ENCODE measurements around the gene ATOH8.

- no peak for TF ChIP-seq FOS (IDR thresholded peaks at IDR 0.05; ENCODE audit: borderline replicate concordance, extremely low read depth, insufficient read length)
- TF ChIP-seq ATF3 (IDR thresholded peaks at IDR 0.05; ENCODE audit: borderline replicate concordance, extremely low read depth, low read depth, low read length): no peak
- TF ChIP-seq, protein P1, sequence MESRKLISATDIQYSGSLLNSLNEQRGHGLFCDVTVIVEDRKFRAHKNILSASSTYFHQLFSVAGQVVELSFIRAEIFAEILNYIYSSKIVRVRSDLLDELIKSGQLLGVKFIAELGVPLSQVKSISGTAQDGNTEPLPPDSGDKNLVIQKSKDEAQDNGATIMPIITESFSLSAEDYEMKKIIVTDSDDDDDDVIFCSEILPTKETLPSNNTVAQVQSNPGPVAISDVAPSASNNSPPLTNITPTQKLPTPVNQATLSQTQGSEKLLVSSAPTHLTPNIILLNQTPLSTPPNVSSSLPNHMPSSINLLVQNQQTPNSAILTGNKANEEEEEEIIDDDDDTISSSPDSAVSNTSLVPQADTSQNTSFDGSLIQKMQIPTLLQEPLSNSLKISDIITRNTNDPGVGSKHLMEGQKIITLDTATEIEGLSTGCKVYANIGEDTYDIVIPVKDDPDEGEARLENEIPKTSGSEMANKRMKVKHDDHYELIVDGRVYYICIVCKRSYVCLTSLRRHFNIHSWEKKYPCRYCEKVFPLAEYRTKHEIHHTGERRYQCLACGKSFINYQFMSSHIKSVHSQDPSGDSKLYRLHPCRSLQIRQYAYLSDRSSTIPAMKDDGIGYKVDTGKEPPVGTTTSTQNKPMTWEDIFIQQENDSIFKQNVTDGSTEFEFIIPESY (IDR thresholded peaks at IDR 0.05): no peak
- 0 out of 2 replicates have a peak, but pooled peaks have one; percentile 12 for TF ChIP-seq SPI1 (IDR thresholded peaks at IDR 0.05; ENCODE audit: borderline replicate concordance, insufficient read depth, low read depth, low read length)
- TF ChIP-seq IKZF1 (conservative IDR thresholded peaks at IDR 0.05): no peak
- TF ChIP-seq HDAC6 (IDR thresholded peaks at IDR 0.05; ENCODE audit: unreplicated experiment): no peak
- TF ChIP-seq EGR1 (IDR thresholded peaks at IDR 0.05; ENCODE audit: borderline replicate concordance in 1 of 2, low read depth in 2 of 2, low read length in 2 of 2): no peak
- no peak for TF ChIP-seq PAX8 (IDR thresholded peaks at IDR 0.05)
These were observed 2.9 kb upstream of the ATOH8 start for GRCh38 chr2:85750587-85751575.
